Ascending aorta (tissue), 2 donors: ENCODE data around the gene C6orf89. TPM values are rescaled to one million over a fixed set of nuclear protein-coding genes. Genes with fewer than 3 reads are reported as not detected.

Experiments used
- DNase-seq, 2 donors: peaks; one replicate each; pipeline ENCODE4 v3.0.0-alpha.2; 2019; ENCODE audit warnings: low spot score in 2 of 2
- H3K27ac ChIP-seq, 2 donors: fragments of 200-600 bp; sonication (generic); one replicate each; pipeline ENCODE4 v1.5.1; 2016 to 2017; ENCODE audit warnings: mild to moderate bottlenecking in 1 of 2
- H3K27me3 ChIP-seq: fragments of 200-600 bp; sonication (generic); one replicate; pipeline ENCODE4 v1.5.1; 2017
- H3K36me3 ChIP-seq, 2 donors: fragments of 200-600 bp; sonication (generic); one replicate each; pipeline ENCODE4 v1.5.1; 2016
- H3K4me1 ChIP-seq, 2 donors: fragments of 200-600 bp; sonication (generic); one replicate each; pipeline ENCODE4 v1.5.1; 2016 to 2017; ENCODE audit warnings: mild to moderate bottlenecking in 1 of 2
- H3K4me3 ChIP-seq, 2 donors: fragments of 200-600 bp; sonication (generic); one replicate each; pipeline ENCODE4 v1.5.1; 2016 to 2017; ENCODE audit warnings: mild to moderate bottlenecking in 1 of 2
- H3K9me3 ChIP-seq, 2 donors: fragments of 200-600 bp; sonication (generic); one replicate each; pipeline ENCODE4 v1.5.1; 2016
- intact Hi-C: fragments of 100-400 bp; cut with DNase I; formaldehyde crosslinking; loops from one replicate; pipeline ENCODE4 v1.15.1; 2023
- total RNA-seq: library from RNA; depleted of rRNA; stranded (reverse); fragments of >200 nt; gene quantifications from one replicate; pipeline ENCODE4 v1.1.0, GENCODE V29; 2016
- TF ChIP-seq, protein P1 (sequence below), 3 experiments: fragments of 200-600 bp in 2 of 3; fragments of 450-650 bp in 1 of 3; sonication (generic) in 2 of 3; IDR thresholded peaks; one replicate each; pipeline ENCODE4 v1.5.1; 2016 to 2019; ENCODE audit warnings: antibody characterized with exemption in 3 of 3, mild to moderate bottlenecking in 1 of 3, moderate library complexity in 1 of 3

C6orf89 gene
- total RNA-seq, 1 donor from 2014 or later, result 21.6 TPM

DNA sequence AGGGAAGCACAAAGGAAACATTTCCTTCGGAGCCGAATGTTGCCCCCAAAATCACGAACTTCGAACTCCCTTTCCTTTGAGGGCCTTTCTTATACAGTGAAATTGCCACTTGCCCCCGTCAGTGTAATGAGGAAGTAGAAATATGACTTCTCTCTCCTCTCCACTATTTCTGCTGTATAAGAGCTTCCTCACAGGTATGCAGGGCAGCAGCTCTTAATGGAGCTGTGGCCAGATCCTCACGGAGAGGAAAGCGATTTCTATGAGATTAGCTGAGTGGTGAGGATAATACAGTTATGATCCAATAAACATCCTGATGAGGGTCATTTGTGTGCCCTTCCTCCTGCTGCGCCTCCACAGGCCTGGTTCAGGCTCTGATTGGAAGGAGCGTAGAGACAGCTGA, 35.7 kb upstream of the C6orf89 start:
- TF ChIP-seq, protein P1, sequence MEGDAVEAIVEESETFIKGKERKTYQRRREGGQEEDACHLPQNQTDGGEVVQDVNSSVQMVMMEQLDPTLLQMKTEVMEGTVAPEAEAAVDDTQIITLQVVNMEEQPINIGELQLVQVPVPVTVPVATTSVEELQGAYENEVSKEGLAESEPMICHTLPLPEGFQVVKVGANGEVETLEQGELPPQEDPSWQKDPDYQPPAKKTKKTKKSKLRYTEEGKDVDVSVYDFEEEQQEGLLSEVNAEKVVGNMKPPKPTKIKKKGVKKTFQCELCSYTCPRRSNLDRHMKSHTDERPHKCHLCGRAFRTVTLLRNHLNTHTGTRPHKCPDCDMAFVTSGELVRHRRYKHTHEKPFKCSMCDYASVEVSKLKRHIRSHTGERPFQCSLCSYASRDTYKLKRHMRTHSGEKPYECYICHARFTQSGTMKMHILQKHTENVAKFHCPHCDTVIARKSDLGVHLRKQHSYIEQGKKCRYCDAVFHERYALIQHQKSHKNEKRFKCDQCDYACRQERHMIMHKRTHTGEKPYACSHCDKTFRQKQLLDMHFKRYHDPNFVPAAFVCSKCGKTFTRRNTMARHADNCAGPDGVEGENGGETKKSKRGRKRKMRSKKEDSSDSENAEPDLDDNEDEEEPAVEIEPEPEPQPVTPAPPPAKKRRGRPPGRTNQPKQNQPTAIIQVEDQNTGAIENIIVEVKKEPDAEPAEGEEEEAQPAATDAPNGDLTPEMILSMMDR (IDR thresholded peaks at IDR 0.05), result no peak
- no peaks in the 10 kb centered on the region for H3K9me3 ChIP-seq
- peaks cover 0 to 22% of the 10 kb centered on the region in 2 donors for H3K4me1 ChIP-seq
- H3K27me3 ChIP-seq, result no peaks in the 10 kb centered on the region
- DNase-seq, result no peak
- intact Hi-C loops, result loop anchor here (5.0 kb wide), 1 partner anchor 223 kb away; no protein-coding TSS in a partner anchor
- no peak overlapping the region for H3K4me3 ChIP-seq
- no peak overlapping the region for H3K27ac ChIP-seq
- peaks cover 0 to under 1% of the 10 kb centered on the region in 2 donors for H3K36me3 ChIP-seq

DNA sequence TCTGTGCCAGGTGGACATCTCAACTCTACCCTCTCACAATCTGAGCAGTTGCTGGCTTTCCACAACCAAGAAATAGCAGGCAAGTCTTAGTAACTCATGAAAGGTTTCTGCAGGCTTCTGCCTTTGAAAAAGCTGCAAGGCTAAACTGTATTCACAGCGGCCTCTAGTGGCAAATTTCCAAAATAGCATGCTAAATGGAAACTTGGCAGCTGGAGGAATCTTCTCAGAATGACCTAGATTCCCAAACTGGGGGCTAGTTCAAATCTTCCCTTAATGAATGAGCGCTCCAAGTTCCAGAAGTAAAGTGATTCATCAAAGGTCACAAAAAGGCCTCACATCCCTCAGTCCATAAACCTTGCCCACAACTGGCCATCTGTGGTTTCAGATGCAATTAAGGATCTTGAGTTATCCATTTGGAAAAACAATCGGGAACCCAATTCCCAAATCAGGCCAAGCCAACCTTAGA, 34.6 kb upstream of the C6orf89 start:
- Histone ChIP-seq H3K4me3 (no peak overlapping the region), H3K27me3 (no peaks in the 10 kb centered on the region), H3K27ac (peak overlapping the region; percentile 77 to 89), H3K9me3 (no peaks in the 10 kb centered on the region), H3K36me3 (peaks cover 0 to 9% of the 10 kb centered on the region in 2 donors), H3K4me1 (peaks cover 0 to 22% of the 10 kb centered on the region in 2 donors)
- intact Hi-C loops, result loop anchor here (1.0 to 5.0 kb wide), 2 partner anchors 85 to 224 kb away; no protein-coding TSS in a partner anchor
- TF ChIP-seq, protein P1 (IDR thresholded peaks at IDR 0.05), result peak; percentile 52 to 77 (median 72)
- DNase-seq, result peak in 1 of 2 donors; percentile 82

DNA sequence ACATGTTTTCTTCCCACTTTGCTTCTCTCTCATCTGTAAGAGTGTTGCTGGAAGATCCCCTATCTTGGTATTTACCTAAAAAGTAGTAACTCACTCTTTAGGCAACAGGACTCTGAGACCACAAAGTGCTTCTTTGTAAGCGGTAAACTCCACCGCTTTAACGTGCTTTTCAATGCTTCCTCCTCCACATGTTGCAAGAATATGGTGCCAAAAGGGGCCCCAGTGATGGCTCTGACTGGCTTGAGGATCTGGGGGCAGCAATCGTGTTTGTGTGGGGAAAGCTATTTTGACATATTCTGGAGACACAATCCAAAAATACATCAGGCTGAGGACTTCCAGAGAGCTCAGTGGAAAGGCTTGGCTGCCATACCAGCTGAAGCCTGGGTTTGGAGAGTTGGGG, 34.1 kb upstream of the C6orf89 start:
- TF ChIP-seq, protein P1 (IDR thresholded peaks at IDR 0.05), result no peak
- peaks cover 0 to 9% of the 10 kb centered on the region in 2 donors for H3K36me3 ChIP-seq
- DNase-seq, result no peak
- intact Hi-C loops, result loop anchor here (1.0 to 5.0 kb wide), 3 partner anchors 23 to 224 kb away; partner anchors contain the start of gene PPIL1
- no peaks in the 10 kb centered on the region for H3K27me3 ChIP-seq
- H3K27ac ChIP-seq, result peak overlapping the region; percentile 77 to 89
- peaks cover 0 to 22% of the 10 kb centered on the region in 2 donors for H3K4me1 ChIP-seq
- H3K9me3 ChIP-seq, result no peaks in the 10 kb centered on the region
- no peak overlapping the region for H3K4me3 ChIP-seq

DNA sequence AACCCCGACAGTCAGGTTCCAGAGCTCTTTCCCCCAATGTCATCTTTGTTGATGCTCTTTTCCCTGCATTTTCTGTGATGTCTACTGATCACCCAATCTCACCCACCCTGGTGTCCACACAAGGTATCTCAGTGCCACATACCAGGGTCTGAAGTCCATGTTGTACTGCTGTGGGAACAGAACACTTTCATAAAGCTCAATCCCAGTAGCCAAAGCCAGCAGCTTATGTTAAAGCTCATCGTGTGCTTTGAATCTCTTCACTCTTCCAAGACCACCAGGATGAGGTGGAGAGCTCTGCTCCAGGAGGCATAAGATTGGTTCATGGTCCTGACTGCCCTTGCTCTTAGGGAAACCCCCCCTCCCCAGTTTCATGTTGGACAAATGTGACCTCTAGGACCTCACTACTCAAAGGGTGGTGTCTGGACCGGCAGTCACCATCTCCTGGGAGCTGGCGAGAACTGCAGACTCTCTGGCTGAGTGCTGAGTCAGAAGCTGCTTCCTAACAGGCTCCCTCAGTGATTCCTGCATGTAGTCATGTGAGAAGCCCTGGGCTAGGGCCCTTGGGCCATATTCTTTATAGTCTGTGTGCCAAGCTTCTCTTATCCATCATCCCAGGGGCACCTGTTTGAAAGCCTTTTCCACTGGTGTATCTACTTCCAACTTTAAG, 33.1 kb upstream of the C6orf89 start:
- H3K36me3 ChIP-seq, result peaks cover 0 to 9% of the 10 kb centered on the region in 2 donors
- peak in 1 of 2 donors; percentile 79 for DNase-seq
- TF ChIP-seq, protein P1 (IDR thresholded peaks at IDR 0.05), result no peak
- intact Hi-C loops, result loop anchor here (2.0 to 5.0 kb wide), 2 partner anchors 22 to 225 kb away; partner anchors contain the start of gene PPIL1
- H3K27me3 ChIP-seq, result no peaks in the 10 kb centered on the region
- H3K27ac ChIP-seq, result peak overlapping the region; percentile 77 to 89
- peaks cover 0 to 22% of the 10 kb centered on the region in 2 donors for H3K4me1 ChIP-seq
- no peak overlapping the region for H3K4me3 ChIP-seq
- H3K9me3 ChIP-seq, result no peaks in the 10 kb centered on the region

DNA sequence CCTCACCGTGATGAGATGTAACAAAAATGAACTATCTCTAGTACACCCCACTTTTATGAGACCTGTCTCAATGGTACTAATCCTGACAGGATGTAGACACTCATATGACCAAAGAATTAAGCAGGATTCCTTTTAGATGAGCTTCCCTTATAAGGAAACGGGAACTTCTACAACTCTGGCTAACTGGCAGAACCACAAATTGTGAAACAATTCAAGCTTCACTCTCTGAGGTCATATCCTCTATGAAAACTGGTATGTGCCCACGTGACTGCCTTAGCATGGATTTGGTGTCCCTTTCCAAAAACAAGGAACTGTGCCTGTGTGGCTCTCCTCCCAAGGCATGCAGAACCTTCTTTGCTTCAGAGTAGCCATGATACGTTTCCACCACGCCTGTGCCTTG, 32.4 kb upstream of the C6orf89 start:
- no peak overlapping the region for H3K4me3 ChIP-seq
- DNase-seq, result peak; percentile 43 to 89
- TF ChIP-seq, protein P1 (IDR thresholded peaks at IDR 0.05), result no peak
- H3K36me3 ChIP-seq, result peaks cover 0 to 9% of the 10 kb centered on the region in 2 donors
- H3K9me3 ChIP-seq, result no peaks in the 10 kb centered on the region
- peaks cover 0 to 23% of the 10 kb centered on the region in 2 donors for H3K4me1 ChIP-seq
- peak overlapping the region; percentile 77 to 89 for H3K27ac ChIP-seq
- intact Hi-C loops, result loop anchor here (2.0 to 5.0 kb wide), 2 partner anchors 21 to 226 kb away; partner anchors contain the start of gene PPIL1
- H3K27me3 ChIP-seq, result no peaks in the 10 kb centered on the region
